K562 (cell line): ENCODE data around the gene TSPAN14. TPM values are rescaled to one million over a fixed set of nuclear protein-coding genes. Genes with fewer than 3 reads are reported as not detected.
A peak's percentile ranks its signal among the peaks of the same experiment; 100 is the strongest.

Experiments
- CREB3L1 ChIP-seq: fragments of 450-650 bp; IDR thresholded peaks from 2 replicates; pipeline ENCODE4 v1.6.1; 2014; ENCODE audit warnings: low read depth, mild to moderate bottlenecking, moderate library complexity, borderline replicate concordance
- FOXA1 ChIP-seq: fragments of 450-650 bp; IDR thresholded peaks from 2 replicates; pipeline ENCODE4 v1.6.1; 2016; ENCODE audit warnings: mild to moderate bottlenecking, borderline replicate concordance
- HLTF ChIP-seq: fragments of 450-650 bp; IDR thresholded peaks from 2 replicates; pipeline ENCODE4 v1.6.1; 2016
- HNRNPLL ChIP-seq: fragments of 200-400 bp; formaldehyde crosslinking; IDR thresholded peaks from 2 replicates; pipeline ENCODE4 v1.6.1; 2017; ENCODE audit warnings: low read length, low read depth, mild to moderate bottlenecking; ENCODE audit not compliant: poor library complexity, severe bottlenecking
- MTA2 ChIP-seq: fragments of 450-650 bp; IDR thresholded peaks from 2 replicates; pipeline ENCODE4 v1.6.1; 2016; ENCODE audit warnings: low read depth
- PPARD ChIP-seq: fragments of 250-450 bp; sonication (Bioruptor Pico); IDR thresholded peaks from 2 replicates; pipeline ENCODE4 v1.8.0; 2022; ENCODE audit warnings: inconsistent platforms, mild to moderate bottlenecking, moderate library complexity
- PTRF ChIP-seq: fragments of 450-650 bp; IDR thresholded peaks from 2 replicates; pipeline ENCODE4 v1.6.1; 2016; ENCODE audit warnings: mild to moderate bottlenecking, missing genetic modification characterization, missing compliant biosample characterization
- SMC3 ChIP-seq: conservative IDR thresholded peaks from 2 replicates; pipeline ENCODE4 v1.6.1; 2011; ENCODE audit warnings: low read depth, low read length, improper control_type of control experiment; ENCODE audit not compliant: insufficient read depth
- SPI1 ChIP-seq: IDR thresholded peaks from 2 replicates; pipeline ENCODE4 v1.6.1; 2011; ENCODE audit warnings: low read depth, low read length, control low read depth, borderline replicate concordance
- TAF7 ChIP-seq: fragments of 450-650 bp; IDR thresholded peaks from 2 replicates; pipeline ENCODE4 v1.6.1; 2016; ENCODE audit warnings: missing genetic modification characterization, missing compliant biosample characterization
- TBL1XR1 ChIP-seq, 2 experiments: IDR thresholded peaks; 2 replicates each; pipeline ENCODE4 v1.6.1; 2012; ENCODE audit warnings: improper control_type of control experiment in 2 of 2, low read length in 2 of 2, mild to moderate bottlenecking in 1 of 2
- TEAD2 ChIP-seq: fragments of 450-650 bp; IDR thresholded peaks from 2 replicates; pipeline ENCODE4 v1.6.1; 2016; ENCODE audit warnings: missing genetic modification characterization, control low read depth, missing compliant biosample characterization
- ZBTB33 ChIP-seq: sonication (generic); formaldehyde crosslinking; IDR thresholded peaks from 2 replicates; pipeline ENCODE4 v1.8.1; 2023; ENCODE audit warnings: mild to moderate bottlenecking, missing genetic modification reagents
- ZBTB7A ChIP-seq: IDR thresholded peaks from 2 replicates; pipeline ENCODE4 v1.6.1; 2011; ENCODE audit warnings: low read depth, mild to moderate bottlenecking, low read length, moderate library complexity, borderline replicate concordance; ENCODE audit not compliant: control insufficient read depth
- ZFP91 ChIP-seq: sonication (generic); formaldehyde crosslinking; IDR thresholded peaks from 2 replicates; pipeline ENCODE4 v1.8.0; 2022; ENCODE audit warnings: mild to moderate bottlenecking, missing genetic modification reagents
- ZNF124 ChIP-seq: sonication (generic); formaldehyde crosslinking; IDR thresholded peaks from 2 replicates; pipeline ENCODE4 v1.8.1; 2022; ENCODE audit warnings: missing genetic modification reagents
- ZNF232 ChIP-seq: sonication (generic); formaldehyde crosslinking; IDR thresholded peaks from 2 replicates; pipeline ENCODE4 v1.8.0; 2022; ENCODE audit warnings: mild to moderate bottlenecking, missing genetic modification reagents
- ZNF507 ChIP-seq: conservative IDR thresholded peaks from 2 replicates; pipeline ENCODE4 v1.6.1; 2017; ENCODE audit warnings: missing genetic modification characterization, missing compliant biosample characterization
- ZNF639 ChIP-seq, 2 experiments: fragments of 200-800 bp in 1 of 2; sonication (Bioruptor generic) in 1 of 2; sonication (generic) in 1 of 2; formaldehyde crosslinking in 1 of 2; IDR thresholded peaks in 1 of 2; conservative IDR thresholded peaks in 1 of 2; 2 replicates each; pipeline versions ENCODE4 v1.5.0 to v1.6.1; 2016 to 2020; ENCODE audit warnings: missing compliant biosample characterization in 1 of 2, missing genetic modification characterization in 1 of 2, missing genetic modification reagents in 1 of 2
- ZNF75A ChIP-seq: fragments of 450-650 bp; formaldehyde crosslinking; IDR thresholded peaks from 2 replicates; pipeline ENCODE4 v1.4.0; 2020; ENCODE audit warnings: mild to moderate bottlenecking
- polyA plus RNA-seq, 8 experiments: library from polyadenylated mRNA; depleted of rRNA in 4 of 8; stranded (reverse) in 5 of 8; unstranded in 3 of 8; fragments of >200 nt; fragmentation: Nextera tagmentation in 2 of 8; fragmentation: Illumina TruSeq in 1 of 8; extraction: Ambion mirVana in 2 of 8; extraction: Trizol in 1 of 8; gene quantifications; 2 replicates each; pipeline versions ENCODE4 v1.2.1 to v1.2.3, GENCODE V29; 2011 to 2014; ENCODE audit warnings: inconsistent platforms in 1 of 8, missing spikeins in 1 of 8
- total RNA-seq, 7 experiments: library from RNA; depleted of rRNA in 6 of 7; stranded (reverse); fragments of >200 nt in 6 of 7; fragmentation: Illumina TruSeq in 2 of 7; extraction: Trizol in 2 of 7; gene quantifications; 2 replicates each; pipeline versions ENCODE4 v1.2.1 to v1.2.3, GENCODE V29; 2011 to 2021; ENCODE audit warnings: low replicate concordance in 1 of 7

Gene TSPAN14
- total and polyA plus RNA-seq, 9 of the 15 experiments (the other 6 are each of a cell fraction or from before 2014, with no cell fraction given): 5.8 to 92.9 (median 23.3) TPM

GRCh38 chr10:80500572-80501380 is 46.7 kb downstream of the TSPAN14 start (continued):
- TF ChIP-seq ZNF639 (CRISPR knock-in tag; conservative IDR thresholded peaks at IDR 0.05 in 1 of 2, IDR thresholded peaks at IDR 0.05 in 1 of 2): no peak
- TF ChIP-seq PTRF: no peak
- TF ChIP-seq ZNF75A (CRISPR knock-in tag): no peak
- TF ChIP-seq ZBTB7A: peak; percentile 47; the same call in 1 of the 2 replicates
- no peak for TF ChIP-seq TBL1XR1 (IDR thresholded peaks at IDR 0.05; ENCODE audit: low read length in 2 of 2)
- TF ChIP-seq ZFP91 (CRISPR knock-in tag): no peak
- TF ChIP-seq ZNF124: no peak
- no peak for TF ChIP-seq HNRNPLL
- no peak for TF ChIP-seq FOXA1
- no peak for TF ChIP-seq SPI1
- no peak for TF ChIP-seq SMC3
- TF ChIP-seq TAF7: no peak
- TF ChIP-seq HLTF: no peak
- TF ChIP-seq ZNF507 (tag): no peak
- TF ChIP-seq ZBTB33: peak; percentile 98
- no peak for TF ChIP-seq CREB3L1
- no peak for TF ChIP-seq MTA2
- TF ChIP-seq TEAD2: no peak
- 0 out of 2 replicates have a peak, but pooled peaks have one; percentile 3 for TF ChIP-seq PPARD (CRISPR knock-in tag)
- no peak for TF ChIP-seq ZNF232 (CRISPR knock-in tag)
